Measurements from ENCODE around the gene HCN2. TPM values are rescaled to one million over a fixed set of nuclear protein-coding genes. Genes with fewer than 3 reads are reported as not detected.
A peak's percentile ranks its signal among the peaks of the same experiment; 100 is the strongest.

HCN2 gene
- total RNA-seq, 6 donors from 2014 or later: 0.46 to 0.47 (median 0.46) TPM; not detected in 3

- H3K27me3 ChIP-seq: no peaks in the 10 kb centered on the region
- no peaks in the 10 kb centered on the region for H3K36me3 ChIP-seq
- no peaks in the 10 kb centered on the region for H3K9me3 ChIP-seq
- H3K4me3 ChIP-seq: no peak overlapping the region
- H3K4me1 ChIP-seq: peaks cover 21 to 36% (median 28%) of the 10 kb centered on the region in 4 donors
- no peak for ATAC-seq (ENCODE audit: low FRiP score in 2 of 2)
- TF ChIP-seq CTCF (IDR thresholded peaks at IDR 0.05) (no peak), POLR2AphosphoS5 (IDR thresholded peaks at IDR 0.05) (no peak), POLR2A (IDR thresholded peaks at IDR 0.05) (no peak), EP300 (IDR thresholded peaks at IDR 0.05) (no peak)
- WGBS, 2 donors: 69 to 77% methylated on average over 17 to 20 of the region's 20 CpGs
- DNase-seq: no peak
- no peak overlapping the region for H3K27ac ChIP-seq
These were observed 34.9 kb upstream of the HCN2 start for GRCh38 chr19:554817-555216.

- no peak for TF ChIP-seq EP300 (IDR thresholded peaks at IDR 0.05)
- no peak for TF ChIP-seq POLR2A (IDR thresholded peaks at IDR 0.05)
- no peak for TF ChIP-seq POLR2AphosphoS5 (IDR thresholded peaks at IDR 0.05)
- no peak for TF ChIP-seq CTCF (IDR thresholded peaks at IDR 0.05)
- Histone ChIP-seq H3K27me3 (no peaks in the 10 kb centered on the region), H3K4me3 (no peak overlapping the region), H3K4me1 (peaks cover 21 to 36% (median 28%) of the 10 kb centered on the region in 4 donors), H3K27ac (peak overlapping the region in 3 of 4 donors; percentile 38 to 57 (median 50)), H3K36me3 (no peaks in the 10 kb centered on the region), H3K9me3 (no peaks in the 10 kb centered on the region)
- ATAC-seq (ENCODE audit: low FRiP score in 2 of 2): no peak
- DNase-seq: no peak
- 90 to 94% methylated on average over 7 to 14 of the region's 14 CpGs for WGBS, 2 donors
These were observed 34.2 kb upstream of the HCN2 start for GRCh38 chr19:555474-555808.

- Histone ChIP-seq H3K36me3 (no peaks in the 10 kb centered on the region), H3K27ac (peak overlapping the region; percentile 38 to 57 (median 49)), H3K9me3 (no peaks in the 10 kb centered on the region), H3K27me3 (no peaks in the 10 kb centered on the region), H3K4me3 (no peak overlapping the region), H3K4me1 (peaks cover 21 to 31% (median 28%) of the 10 kb centered on the region in 4 donors)
- ATAC-seq (ENCODE audit: low FRiP score in 2 of 2): peak; percentile 13
- WGBS, 2 donors: 83 to 88% methylated on average over 10 to 26 of the region's 31 CpGs
- TF ChIP-seq POLR2AphosphoS5 (IDR thresholded peaks at IDR 0.05) (no peak), CTCF (IDR thresholded peaks at IDR 0.05) (no peak), EP300 (IDR thresholded peaks at IDR 0.05) (no peak), POLR2A (IDR thresholded peaks at IDR 0.05) (no peak)
- DNase-seq: no peak
These were observed 32.9 kb upstream of the HCN2 start for GRCh38 chr19:556611-557382.

- ATAC-seq (ENCODE audit: low FRiP score in 2 of 2): no peak
- 58 to 64% methylated on average over 14 to 17 of the region's 21 CpGs for WGBS, 2 donors
- Histone ChIP-seq H3K36me3 (no peaks in the 10 kb centered on the region), H3K27me3 (no peaks in the 10 kb centered on the region), H3K4me1 (peaks cover 21 to 31% (median 28%) of the 10 kb centered on the region in 4 donors), H3K27ac (peak overlapping the region in 3 of 4 donors; percentile 50 to 61 (median 61)), H3K4me3 (no peak overlapping the region), H3K9me3 (no peaks in the 10 kb centered on the region)
- no peak for TF ChIP-seq EP300 (IDR thresholded peaks at IDR 0.05)
- TF ChIP-seq POLR2A (IDR thresholded peaks at IDR 0.05): no peak
- TF ChIP-seq POLR2AphosphoS5 (IDR thresholded peaks at IDR 0.05): no peak
- no peak for TF ChIP-seq CTCF (IDR thresholded peaks at IDR 0.05)
- DNase-seq: no peak
These were observed 30.8 kb upstream of the HCN2 start for GRCh38 chr19:558770-559439.

Measured in upper lobe of left lung (tissue), 6 donors.